A549 (cell line): Measurements from ENCODE around the gene GNAI2. TPM values are rescaled to one million over a fixed set of nuclear protein-coding genes. Genes with fewer than 3 reads are reported as not detected.

ENCODE experiments used
- ATAC-seq, 2 experiments: fragments of 200-7000 bp in 1 of 2; fragments of >200 bp in 1 of 2; cut with Nextera tagmentation in 1 of 2; cut with Tn5 transposase in 1 of 2; 3 replicates each; pipeline versions ENCODE4 v1.8.0 to v1.9.1; 2018 to 2020; ENCODE audit warnings: mild to moderate bottlenecking in 1 of 2, moderate library complexity in 1 of 2
- CTCF ChIA-PET: fragments of 300-600 bp; sonication (Branson Sonifier 250); formaldehyde crosslinking; extraction: SDS; loops from one replicate; lab custom pipeline; 2021; ENCODE audit warnings: antibody characterized with exemption, inconsistent platforms; lab: Yijun Ruan, JAX
- POLR2A ChIA-PET: fragments of 350-600 bp; formaldehyde crosslinking; extraction: SDS; loops from one replicate; lab custom pipeline; 2021; ENCODE audit warnings: antibody characterized with exemption, inconsistent platforms; lab: Yijun Ruan, JAX
- DNase-seq, 2 experiments: peaks; one replicate each; pipeline versions ENCODE4 v3.0.0 to v3.0.0-alpha.2; 2011 to 2016; ENCODE audit warnings: low read depth in 1 of 2, low spot score in 1 of 2
- FAIRE-seq: peaks from 2 replicates; lab custom pipeline; 2011; peaks lifted over from hg19 to GRCh38; lab: Jason Lieb, UNC
- H3K27ac ChIP-seq, 2 experiments: fragments of >200 bp; sonication (Bioruptor Twin); formaldehyde crosslinking; 3 replicates each; pipeline ENCODE4 v1.5.1; 2016 to 2017
- H3K4me1 ChIP-seq: fragments of >200 bp; sonication (Bioruptor Twin); formaldehyde crosslinking; 3 replicates; pipeline ENCODE4 v1.6.1; 2016
- H3K4me2 ChIP-seq: fragments of >200 bp; sonication (Bioruptor Twin); formaldehyde crosslinking; 3 replicates; pipeline ENCODE4 v1.6.1; 2016
- H3K4me3 ChIP-seq: fragments of >200 bp; sonication (Bioruptor Twin); formaldehyde crosslinking; 3 replicates; pipeline ENCODE4 v1.5.1; 2016
- H3K9me3 ChIP-seq: fragments of >200 bp; sonication (Bioruptor Twin); formaldehyde crosslinking; 3 replicates; pipeline ENCODE4 v1.6.1; 2016
- BHLHE40 ChIP-seq: IDR thresholded peaks from 2 replicates; pipeline ENCODE4 v1.6.1; 2012; ENCODE audit warnings: low read depth, low read length, inconsistent platforms
- E2F6 ChIP-seq: IDR thresholded peaks from 2 replicates; pipeline ENCODE4 v1.6.1; 2012; ENCODE audit warnings: low read depth, borderline replicate concordance
- EHF ChIP-seq: fragments of 250-450 bp; sonication (Bioruptor Pico); IDR thresholded peaks from 2 replicates; pipeline ENCODE4 v1.5.0; 2020; ENCODE audit warnings: mild to moderate bottlenecking
- EHMT2 ChIP-seq: fragments of 200-600 bp; sonication (generic); IDR thresholded peaks from 2 replicates; pipeline ENCODE4 v1.6.1; 2016; ENCODE audit warnings: antibody characterized with exemption, low read depth, mild to moderate bottlenecking, moderate library complexity
- ESRRA ChIP-seq: fragments of 150-350 bp; IDR thresholded peaks from 2 replicates; pipeline ENCODE4 v1.6.1; 2014; ENCODE audit warnings: mild to moderate bottlenecking, low read length, borderline replicate concordance
- FOSB ChIP-seq: fragments of 250-450 bp; sonication (Bioruptor Pico); IDR thresholded peaks from 2 replicates; pipeline ENCODE4 v1.5.0; 2020; ENCODE audit warnings: mild to moderate bottlenecking, moderate library complexity
- FOSL2 ChIP-seq, 2 experiments: fragments of 450-650 bp in 1 of 2; fragments of >200 bp in 1 of 2; sonication (Bioruptor Twin) in 1 of 2; formaldehyde crosslinking; IDR thresholded peaks; 2 replicates each; pipeline versions ENCODE4 v1.5.0 to v1.6.1; 2016 to 2020; ENCODE audit warnings: mild to moderate bottlenecking in 1 of 2, moderate library complexity in 1 of 2
- FOXS1 ChIP-seq: fragments of 250-450 bp; sonication (Bioruptor Pico); IDR thresholded peaks from 2 replicates; pipeline ENCODE4 v1.5.0; 2020; ENCODE audit warnings: mild to moderate bottlenecking, moderate library complexity
- HDAC2 ChIP-seq: fragments of 200-600 bp; sonication (generic); IDR thresholded peaks from 2 replicates; pipeline ENCODE4 v1.6.1; 2016
- HEYL ChIP-seq: fragments of 250-450 bp; sonication (Bioruptor Pico); IDR thresholded peaks from 2 replicates; pipeline ENCODE4 v1.8.0; 2021; ENCODE audit warnings: mild to moderate bottlenecking, moderate library complexity
- HMGXB4 ChIP-seq: fragments of 250-450 bp; sonication (Bioruptor Pico); IDR thresholded peaks from 2 replicates; pipeline ENCODE4 v1.5.0; 2021; ENCODE audit warnings: mild to moderate bottlenecking, moderate library complexity, borderline replicate concordance
- HOXB13 ChIP-seq: fragments of 250-450 bp; sonication (Bioruptor Pico); IDR thresholded peaks from 2 replicates; pipeline ENCODE4 v1.5.0; 2020; ENCODE audit warnings: low read depth, mild to moderate bottlenecking, moderate library complexity
- KDM1A ChIP-seq: fragments of 200-600 bp; sonication (generic); IDR thresholded peaks from 2 replicates; pipeline ENCODE4 v1.6.1; 2016; ENCODE audit warnings: low read depth, mild to moderate bottlenecking
- KDM5A ChIP-seq: fragments of 200-600 bp; sonication (generic); IDR thresholded peaks from 2 replicates; pipeline ENCODE4 v1.6.1; 2016; ENCODE audit warnings: antibody characterized with exemption, mild to moderate bottlenecking
- MAFK ChIP-seq: fragments of 450-650 bp; IDR thresholded peaks from 2 replicates; pipeline ENCODE4 v1.6.1; 2014; ENCODE audit not compliant: partially characterized antibody
- MAX ChIP-seq: IDR thresholded peaks from 2 replicates; pipeline ENCODE4 v1.6.1; 2012
- MAZ ChIP-seq: fragments of 150-350 bp; IDR thresholded peaks from 2 replicates; pipeline ENCODE4 v1.6.1; 2014; ENCODE audit warnings: antibody characterized with exemption, low read depth, low read length, borderline replicate concordance
- MYC ChIP-seq: IDR thresholded peaks from 2 replicates; pipeline ENCODE4 v1.6.1; 2012; ENCODE audit warnings: mild to moderate bottlenecking, inconsistent platforms, low read length, improper control_type of control experiment, borderline replicate concordance
- PHF8 ChIP-seq: fragments of 200-600 bp; sonication (generic); IDR thresholded peaks from 2 replicates; pipeline ENCODE4 v1.6.1; 2016; ENCODE audit warnings: low read depth, mild to moderate bottlenecking, antibody characterized with exemption, moderate library complexity, borderline replicate concordance
- POLR2A ChIP-seq: IDR thresholded peaks from 2 replicates; pipeline ENCODE4 v1.6.1; 2012; ENCODE audit warnings: mild to moderate bottlenecking, low read length
- RARB ChIP-seq: fragments of 250-450 bp; sonication (Bioruptor Pico); IDR thresholded peaks from 2 replicates; pipeline ENCODE4 v1.8.0; 2021; ENCODE audit warnings: mild to moderate bottlenecking, moderate library complexity
- RCOR1 ChIP-seq: fragments of 150-350 bp; IDR thresholded peaks from 2 replicates; pipeline ENCODE4 v1.6.1; 2014; ENCODE audit warnings: antibody characterized with exemption, low read length, low read depth
- RFX5 ChIP-seq: fragments of 450-650 bp; IDR thresholded peaks from 2 replicates; pipeline ENCODE4 v1.7.1; 2014; ENCODE audit warnings: antibody characterized with exemption, mild to moderate bottlenecking, moderate library complexity
- SMC3 ChIP-seq: fragments of >200 bp; sonication (Bioruptor Twin); formaldehyde crosslinking; IDR thresholded peaks from 3 replicates; pipeline ENCODE4 v1.6.1; 2018; ENCODE audit warnings: inconsistent platforms
- ZC3H11A ChIP-seq: fragments of 450-650 bp; IDR thresholded peaks from 2 replicates; pipeline ENCODE4 v1.6.1; 2014; ENCODE audit warnings: antibody characterized with exemption, mild to moderate bottlenecking
- ZFP36 ChIP-seq: fragments of 450-650 bp; IDR thresholded peaks from 2 replicates; pipeline ENCODE4 v1.6.1; 2014; ENCODE audit warnings: borderline replicate concordance; ENCODE audit not compliant: partially characterized antibody
- ZSCAN20 ChIP-seq: fragments of 250-450 bp; sonication (Bioruptor Pico); IDR thresholded peaks from 2 replicates; pipeline ENCODE4 v1.8.0; 2022; ENCODE audit warnings: mild to moderate bottlenecking, moderate library complexity
- WGBS: methylation state at CpG from one replicate; pipeline ENCODE4 v1.1.6; 2017; ENCODE audit errors: missing lambda C conversion rate; 5-methylcytosine and 5-hydroxymethylcytosine counted together
- polyA plus RNA-seq, 4 experiments: library from polyadenylated mRNA; depleted of rRNA in 3 of 4; stranded (reverse); fragments of >200 nt; fragmentation: RNase III in 1 of 4; extraction: RNeasy Plus Mini Kit Qiagen cat#74134 plus additional on column Dnase treatment in 1 of 4; gene quantifications; 2 replicates in 3 of 4; 3 replicates in 1 of 4; pipeline ENCODE4 v1.2.3, GENCODE V29; 2011 to 2017
- TF ChIP-seq, protein P1 (sequence below): fragments of >200 bp; sonication (Bioruptor Twin); formaldehyde crosslinking; IDR thresholded peaks from 2 replicates; pipeline ENCODE4 v1.6.1; 2016
- TF ChIP-seq, protein P2 (sequence below): fragments of 150-350 bp; IDR thresholded peaks from 2 replicates; pipeline ENCODE4 v1.6.1; 2014; ENCODE audit warnings: low read depth, mild to moderate bottlenecking, low read length

The GNAI2 gene
- polyA plus RNA-seq, 2 of the 4 experiments (the other 2 are of a cell fraction), result 47.4 to 67.8 TPM

DNA sequence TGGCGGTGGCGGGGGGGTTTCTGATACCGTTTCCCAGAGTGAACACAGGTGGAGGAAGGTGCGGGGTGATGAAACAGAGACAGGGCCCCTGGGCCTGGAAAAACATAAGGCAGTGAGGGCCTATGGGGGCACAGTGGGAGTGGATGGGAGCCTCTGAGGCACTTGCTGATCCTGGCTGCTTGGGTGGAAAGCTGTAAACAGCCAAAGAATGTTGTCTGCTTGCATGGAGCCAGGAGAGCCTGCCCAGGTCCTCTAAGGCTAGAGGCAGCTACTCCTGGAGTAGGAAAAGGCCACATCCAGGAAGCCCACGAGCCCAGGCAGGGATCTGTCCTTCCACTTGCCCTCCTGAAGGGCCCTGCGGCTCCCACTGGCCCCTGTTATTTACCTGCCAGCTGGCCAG, 30.0 kb downstream of the GNAI2 start (continued):
- no peak for TF ChIP-seq RCOR1

DNA sequence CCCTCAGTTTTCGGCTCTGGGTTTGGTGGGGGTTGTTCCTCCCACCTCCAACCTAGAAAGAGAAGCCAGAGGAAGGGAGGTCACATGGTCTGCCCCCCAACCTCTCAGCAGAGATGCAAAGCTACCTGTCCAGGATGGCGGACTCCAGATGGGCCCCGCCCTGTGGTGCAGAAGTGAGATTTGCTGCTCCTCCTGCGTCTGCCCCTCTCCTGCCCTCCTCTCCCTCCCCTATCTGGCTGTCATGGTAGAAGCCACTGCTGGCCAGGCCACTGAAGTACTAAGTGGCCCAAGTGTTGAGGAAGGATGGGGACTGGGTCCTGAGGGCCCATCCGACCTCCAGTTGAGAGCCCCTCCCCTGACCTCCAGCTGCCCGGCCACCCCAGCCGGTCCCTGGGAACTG, 30.8 kb downstream of the GNAI2 start:
- H3K4me3 ChIP-seq, result no peak overlapping the region; the same call in 2 of the 3 replicates
- POLR2A ChIA-PET, result interaction anchor here (0.5 kb wide), 1 partner anchor 11 kb away, joined by 5 read pairs; no protein-coding TSS in a partner anchor

DNA sequence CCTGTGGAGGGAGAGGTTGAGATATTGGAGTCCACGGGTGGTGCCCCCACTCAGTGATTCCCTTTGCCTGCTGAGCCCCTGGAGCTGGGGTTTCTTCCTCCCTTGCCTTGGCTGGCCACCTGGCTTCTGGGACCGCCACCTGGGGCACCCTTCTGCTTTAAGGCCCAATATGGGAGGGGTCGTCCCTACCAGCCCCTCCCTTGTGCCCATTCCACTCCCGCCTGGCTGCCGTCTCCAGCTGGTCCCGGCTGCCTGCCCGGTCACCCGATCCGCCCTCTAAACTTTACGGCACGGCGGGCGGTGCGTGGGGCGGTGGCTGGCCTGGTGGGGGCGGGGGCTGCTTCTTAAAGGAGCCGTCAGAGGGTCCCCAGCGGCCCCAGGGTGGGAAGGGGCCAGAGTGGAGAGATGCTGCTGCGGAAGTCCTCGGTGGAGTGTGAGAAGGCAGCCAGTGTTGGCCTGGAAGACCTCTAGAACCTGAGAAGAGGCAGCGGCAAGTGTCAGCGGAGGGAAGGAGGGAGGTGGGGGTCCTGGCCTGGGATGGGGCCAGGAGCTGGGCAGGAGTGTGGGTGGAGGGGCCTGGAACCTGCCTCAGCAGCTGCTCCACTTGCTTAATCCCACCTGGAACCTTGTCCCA, 31.4 kb downstream of the GNAI2 start:
- ChIA-PET POLR2A (interaction anchor here (0.5 to 2.1 kb wide), 2 partner anchors 11 to 21 kb away, joined by 4 to 5 read pairs; no protein-coding TSS in a partner anchor), CTCF (interaction anchor here (1.0 to 7.4 kb wide), 8 partner anchors 12 to 75 kb away, joined by 3 to 60 read pairs (median 9); no protein-coding TSS in a partner anchor)
- no peak for FAIRE-seq
- peak overlapping the region; percentile 48 to 94; a peak in 5 of 6 replicates for H3K27ac ChIP-seq
- H3K4me3 ChIP-seq, result peak overlapping the region; percentile 14; the same call in 1 of the 3 replicates
- ATAC-seq, result no peak
- peak overlapping the region; percentile 98 for H3K4me2 ChIP-seq
- H3K9me3 ChIP-seq, result no peaks in the 10 kb centered on the region
- no peak for DNase-seq
- TF ChIP-seq ZC3H11A, result no peak
- TF ChIP-seq FOXS1, result no peak
- no peak for TF ChIP-seq PHF8
- TF ChIP-seq MAZ, result no peak
- no peak for TF ChIP-seq FOSB (CRISPR knock-in tag)
- TF ChIP-seq HMGXB4 (CRISPR knock-in tag), result no peak
- TF ChIP-seq, protein P1, sequence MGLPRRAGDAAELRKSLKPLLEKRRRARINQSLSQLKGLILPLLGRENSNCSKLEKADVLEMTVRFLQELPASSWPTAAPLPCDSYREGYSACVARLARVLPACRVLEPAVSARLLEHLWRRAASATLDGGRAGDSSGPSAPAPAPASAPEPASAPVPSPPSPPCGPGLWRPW, result no peak
- no peak for TF ChIP-seq MYC
- no peak for TF ChIP-seq BHLHE40
- TF ChIP-seq KDM5A, result no peak
- no peak for TF ChIP-seq RARB (CRISPR knock-in tag)
- no peak for TF ChIP-seq HOXB13 (CRISPR knock-in tag)
- TF ChIP-seq HEYL (CRISPR knock-in tag), result no peak
- TF ChIP-seq, all 56 proteins: peak for 0
- peaks cover 78% of the 10 kb centered on the region for H3K4me1 ChIP-seq
- WGBS, result 65% methylated on average over 10 of the region's 22 CpGs

More for the DNA sequence above, 30.8 kb downstream of the GNAI2 start:
- Histone ChIP-seq H3K27ac (peak overlapping the region; percentile 48 to 94; a peak in 5 of 6 replicates), H3K9me3 (no peaks in the 10 kb centered on the region), H3K4me1 (peaks cover 78% of the 10 kb centered on the region), H3K4me2 (peak overlapping the region; percentile 98)
- TF ChIP-seq ZSCAN20 (CRISPR knock-in tag) (no peak), HDAC2 (no peak), RFX5 (no peak), SMC3 (no peak), ZFP36 (no peak), MAFK (no peak), KDM5A (no peak), HEYL (CRISPR knock-in tag) (no peak), E2F6 (no peak), KDM1A (no peak), FOSL2 (IDR thresholded peaks at IDR 0.05) (no peak), FOSL2 (CRISPR knock-in tag; IDR thresholded peaks at IDR 0.05) (no peak), MAX (no peak), EHMT2 (no peak), EHF (no peak), ESRRA (no peak), POLR2A (no peak)
- TF ChIP-seq, protein P2, sequence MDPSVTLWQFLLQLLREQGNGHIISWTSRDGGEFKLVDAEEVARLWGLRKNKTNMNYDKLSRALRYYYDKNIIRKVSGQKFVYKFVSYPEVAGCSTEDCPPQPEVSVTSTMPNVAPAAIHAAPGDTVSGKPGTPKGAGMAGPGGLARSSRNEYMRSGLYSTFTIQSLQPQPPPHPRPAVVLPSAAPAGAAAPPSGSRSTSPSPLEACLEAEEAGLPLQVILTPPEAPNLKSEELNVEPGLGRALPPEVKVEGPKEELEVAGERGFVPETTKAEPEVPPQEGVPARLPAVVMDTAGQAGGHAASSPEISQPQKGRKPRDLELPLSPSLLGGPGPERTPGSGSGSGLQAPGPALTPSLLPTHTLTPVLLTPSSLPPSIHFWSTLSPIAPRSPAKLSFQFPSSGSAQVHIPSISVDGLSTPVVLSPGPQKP, result no peak
- DNase-seq, result no peak
- WGBS, result 78% methylated on average over 7 of the region's 7 CpGs
- ATAC-seq, result no peak
- CTCF ChIA-PET, result interaction anchor here (0.7 to 7.4 kb wide), 9 partner anchors 8 to 75 kb away, joined by 3 to 60 read pairs (median 8); no protein-coding TSS in a partner anchor
- FAIRE-seq, result no peak
